Measurements from ENCODE around the gene ZNF575. TPM values are rescaled to one million over a fixed set of nuclear protein-coding genes. Genes with fewer than 3 reads are reported as not detected.

The ZNF575 gene, protein sequence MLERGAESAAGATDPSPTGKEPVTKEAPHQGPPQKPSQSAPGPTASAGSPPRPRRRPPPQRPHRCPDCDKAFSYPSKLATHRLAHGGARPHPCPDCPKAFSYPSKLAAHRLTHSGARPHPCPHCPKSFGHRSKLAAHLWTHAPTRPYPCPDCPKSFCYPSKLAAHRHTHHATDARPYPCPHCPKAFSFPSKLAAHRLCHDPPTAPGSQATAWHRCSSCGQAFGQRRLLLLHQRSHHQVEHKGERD
- 1.2 TPM for polyA plus RNA-seq (2012; ENCODE audit: insufficient read length, low read depth)

DNA sequence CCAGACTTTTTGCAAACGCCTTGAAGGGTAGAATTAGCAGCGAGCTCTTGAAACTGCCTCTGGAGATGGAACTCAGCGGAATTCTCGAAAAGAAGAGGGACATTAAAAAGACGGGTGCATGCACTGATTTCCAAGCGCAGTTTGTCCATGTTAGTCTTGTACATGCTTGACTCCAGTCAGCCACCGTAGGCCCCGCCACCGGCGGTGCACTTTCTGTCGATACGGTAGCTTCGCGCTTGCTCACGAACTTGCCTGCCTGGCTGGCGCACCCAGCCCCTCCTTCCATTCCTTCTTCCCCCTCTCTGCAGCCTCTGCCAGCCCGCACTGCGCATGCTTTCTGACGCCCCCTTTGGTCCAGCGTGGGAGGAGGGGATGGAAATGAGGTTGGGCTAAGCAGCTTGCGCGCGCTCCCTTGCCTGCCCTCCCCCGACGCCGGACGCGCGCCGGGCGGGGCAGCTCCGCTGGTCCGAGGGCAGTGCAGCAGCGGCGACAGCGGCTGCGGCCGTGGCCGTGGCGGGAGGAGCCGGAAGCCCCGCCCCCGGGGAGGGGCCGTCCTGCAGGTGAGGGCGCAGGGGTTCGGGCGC is at the start of gene ZNF575:
Gene ZNF575 (plus strand): TSS at position 227 of the 584 bp plus-strand sequence. CDS start 1,235 bp downstream, outside the sequence.
- TF ChIP-seq FOXP2 (optimal IDR thresholded peaks at IDR 0.05; ENCODE audit: borderline replicate concordance, extremely low read depth, extremely low read length, insufficient read depth) = peak; percentile 93
- no peak for TF ChIP-seq SIN3A (IDR thresholded peaks at IDR 0.05; ENCODE audit: borderline replicate concordance, insufficient read depth, low read length)
- peak; percentile 74; the same call in 1 of the 2 replicates for TF ChIP-seq TAF1 (IDR thresholded peaks at IDR 0.05; ENCODE audit: borderline replicate concordance, insufficient read depth, low read length)
- TF ChIP-seq POLR2AphosphoS5 (IDR thresholded peaks at IDR 0.05; ENCODE audit: low read depth, low read length) = peak; percentile 75

DNA sequence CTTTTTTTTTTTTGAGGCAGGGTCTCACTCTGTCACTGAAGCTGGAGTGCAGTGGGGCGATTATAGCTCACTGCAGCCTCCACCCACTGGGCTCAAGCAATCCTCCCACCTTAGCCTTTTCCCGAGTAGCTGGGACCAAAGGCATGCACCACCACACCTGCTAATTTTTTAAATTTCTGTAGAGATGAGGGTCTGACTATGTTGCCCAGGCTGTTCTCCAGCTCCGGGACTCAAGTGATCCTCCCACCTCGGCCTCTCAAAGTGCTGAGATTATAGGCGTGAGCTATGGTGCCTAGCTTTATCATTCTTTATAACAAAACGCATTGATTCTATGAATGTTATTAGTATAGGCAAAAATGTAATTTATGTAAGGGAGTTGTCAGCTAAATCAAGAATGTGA is 49.7 kb upstream of the ZNF575 start:
- TF ChIP-seq SIN3A (IDR thresholded peaks at IDR 0.05; ENCODE audit: borderline replicate concordance, insufficient read depth, low read length) (no peak), POLR2AphosphoS5 (IDR thresholded peaks at IDR 0.05; ENCODE audit: low read depth, low read length) (no peak), TAF1 (IDR thresholded peaks at IDR 0.05; ENCODE audit: borderline replicate concordance, insufficient read depth, low read length) (no peak), FOXP2 (optimal IDR thresholded peaks at IDR 0.05; ENCODE audit: borderline replicate concordance, extremely low read depth, extremely low read length, insufficient read depth) (no peak)
- TF ChIP-seq, protein P1, sequence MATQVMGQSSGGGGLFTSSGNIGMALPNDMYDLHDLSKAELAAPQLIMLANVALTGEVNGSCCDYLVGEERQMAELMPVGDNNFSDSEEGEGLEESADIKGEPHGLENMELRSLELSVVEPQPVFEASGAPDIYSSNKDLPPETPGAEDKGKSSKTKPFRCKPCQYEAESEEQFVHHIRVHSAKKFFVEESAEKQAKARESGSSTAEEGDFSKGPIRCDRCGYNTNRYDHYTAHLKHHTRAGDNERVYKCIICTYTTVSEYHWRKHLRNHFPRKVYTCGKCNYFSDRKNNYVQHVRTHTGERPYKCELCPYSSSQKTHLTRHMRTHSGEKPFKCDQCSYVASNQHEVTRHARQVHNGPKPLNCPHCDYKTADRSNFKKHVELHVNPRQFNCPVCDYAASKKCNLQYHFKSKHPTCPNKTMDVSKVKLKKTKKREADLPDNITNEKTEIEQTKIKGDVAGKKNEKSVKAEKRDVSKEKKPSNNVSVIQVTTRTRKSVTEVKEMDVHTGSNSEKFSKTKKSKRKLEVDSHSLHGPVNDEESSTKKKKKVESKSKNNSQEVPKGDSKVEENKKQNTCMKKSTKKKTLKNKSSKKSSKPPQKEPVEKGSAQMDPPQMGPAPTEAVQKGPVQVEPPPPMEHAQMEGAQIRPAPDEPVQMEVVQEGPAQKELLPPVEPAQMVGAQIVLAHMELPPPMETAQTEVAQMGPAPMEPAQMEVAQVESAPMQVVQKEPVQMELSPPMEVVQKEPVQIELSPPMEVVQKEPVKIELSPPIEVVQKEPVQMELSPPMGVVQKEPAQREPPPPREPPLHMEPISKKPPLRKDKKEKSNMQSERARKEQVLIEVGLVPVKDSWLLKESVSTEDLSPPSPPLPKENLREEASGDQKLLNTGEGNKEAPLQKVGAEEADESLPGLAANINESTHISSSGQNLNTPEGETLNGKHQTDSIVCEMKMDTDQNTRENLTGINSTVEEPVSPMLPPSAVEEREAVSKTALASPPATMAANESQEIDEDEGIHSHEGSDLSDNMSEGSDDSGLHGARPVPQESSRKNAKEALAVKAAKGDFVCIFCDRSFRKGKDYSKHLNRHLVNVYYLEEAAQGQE (IDR thresholded peaks at IDR 0.05; ENCODE audit: insufficient read depth in 1 of 2, low read depth in 2 of 2, low read length in 2 of 2) = no peak

DNA sequence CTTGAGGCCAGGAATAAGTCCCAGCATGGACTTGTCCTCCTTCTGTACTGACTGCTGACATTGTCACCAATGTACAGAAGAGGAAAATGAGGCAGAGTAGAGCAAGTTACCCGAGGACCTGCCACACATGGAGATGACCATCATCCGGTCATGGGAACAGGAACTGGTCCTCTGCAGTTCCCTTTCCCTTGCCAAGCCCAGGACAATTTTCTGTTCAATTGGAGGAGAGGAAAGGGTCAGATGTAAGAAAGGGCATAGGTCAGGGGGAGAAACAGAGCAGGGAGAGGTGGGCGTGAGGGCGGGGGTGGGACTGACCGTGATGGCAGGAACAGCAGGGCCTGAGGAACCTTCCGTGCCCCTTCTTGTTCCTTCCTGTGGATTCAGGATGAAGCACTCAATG is 47.0 kb upstream of the ZNF575 start:
- TF ChIP-seq POLR2AphosphoS5 (IDR thresholded peaks at IDR 0.05; ENCODE audit: low read depth, low read length) (no peak), SIN3A (IDR thresholded peaks at IDR 0.05; ENCODE audit: borderline replicate concordance, insufficient read depth, low read length) (no peak), TAF1 (IDR thresholded peaks at IDR 0.05; ENCODE audit: borderline replicate concordance, insufficient read depth, low read length) (no peak), FOXP2 (optimal IDR thresholded peaks at IDR 0.05; ENCODE audit: borderline replicate concordance, extremely low read depth, extremely low read length, insufficient read depth) (no peak)
- TF ChIP-seq, protein P1 (IDR thresholded peaks at IDR 0.05; ENCODE audit: insufficient read depth in 1 of 2, low read depth in 2 of 2, low read length in 2 of 2) = no peak

DNA sequence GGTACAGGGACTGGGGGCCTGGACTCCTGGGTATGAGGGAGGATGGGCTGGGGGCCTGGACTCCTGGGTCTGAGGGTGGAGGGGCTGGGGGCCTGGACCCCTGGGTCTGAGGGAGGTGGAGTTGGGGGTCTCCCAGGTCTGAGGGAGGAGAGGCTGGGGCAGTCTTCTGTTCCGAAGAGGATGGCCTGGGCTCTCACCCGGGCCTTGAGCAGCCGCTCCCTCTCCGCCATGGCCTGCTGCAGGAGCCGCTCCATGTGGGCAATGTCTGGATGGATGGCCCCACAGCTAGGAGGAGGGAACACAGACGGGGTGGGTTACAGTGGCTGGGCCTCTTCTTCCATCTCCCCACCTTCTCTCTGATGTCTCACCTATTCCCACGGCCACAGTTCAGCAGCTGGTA is 46.6 kb upstream of the ZNF575 start:
- TF ChIP-seq SIN3A (IDR thresholded peaks at IDR 0.05; ENCODE audit: borderline replicate concordance, insufficient read depth, low read length) (no peak), FOXP2 (optimal IDR thresholded peaks at IDR 0.05; ENCODE audit: borderline replicate concordance, extremely low read depth, extremely low read length, insufficient read depth) (no peak), TAF1 (IDR thresholded peaks at IDR 0.05; ENCODE audit: borderline replicate concordance, insufficient read depth, low read length) (no peak), POLR2AphosphoS5 (IDR thresholded peaks at IDR 0.05; ENCODE audit: low read depth, low read length) (no peak)
- TF ChIP-seq, protein P1 (IDR thresholded peaks at IDR 0.05; ENCODE audit: insufficient read depth in 1 of 2, low read depth in 2 of 2, low read length in 2 of 2) = no peak

DNA sequence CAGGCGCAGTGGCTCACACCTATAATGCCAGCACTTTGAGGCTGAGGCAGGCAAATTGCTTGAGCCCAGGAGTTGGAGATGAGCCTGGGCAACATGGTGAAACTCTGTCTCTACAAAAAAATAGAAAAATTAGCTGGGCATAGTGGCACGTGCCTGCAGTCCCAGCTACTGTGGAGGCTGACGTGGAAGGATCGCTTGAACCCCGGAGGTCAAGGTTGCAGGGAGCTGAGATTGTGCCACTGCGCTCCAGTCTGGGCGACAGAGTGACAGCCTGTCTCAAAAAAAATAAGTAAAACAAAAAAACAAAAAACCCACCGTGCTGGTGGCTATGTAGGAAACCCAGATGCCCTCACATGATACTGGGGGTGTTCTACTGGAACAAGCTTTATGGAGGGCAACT is 44.8 kb upstream of the ZNF575 start:
- TF ChIP-seq TAF1 (IDR thresholded peaks at IDR 0.05; ENCODE audit: borderline replicate concordance, insufficient read depth, low read length) = no peak

DNA sequence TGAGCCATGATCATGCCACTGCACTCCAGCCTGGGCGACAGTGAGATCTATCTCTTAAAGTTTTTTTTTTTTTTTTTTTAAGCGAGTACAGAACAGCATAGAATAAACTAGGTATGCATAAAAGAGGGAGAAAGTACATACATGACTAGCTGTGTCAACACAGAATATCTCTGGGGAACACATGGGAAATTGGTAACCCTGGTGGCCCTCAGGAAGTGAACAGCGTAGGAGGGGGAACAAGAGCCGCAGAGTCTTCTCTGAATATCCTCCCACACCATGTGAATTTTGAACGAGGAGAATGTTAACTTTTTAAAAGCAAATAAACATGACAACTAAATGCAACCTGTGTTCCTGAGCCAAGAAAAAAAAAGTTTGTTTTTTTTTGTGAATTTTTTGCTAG is 43.7 kb upstream of the ZNF575 start:
- TF ChIP-seq SIN3A (IDR thresholded peaks at IDR 0.05; ENCODE audit: borderline replicate concordance, insufficient read depth, low read length) (no peak), TAF1 (IDR thresholded peaks at IDR 0.05; ENCODE audit: borderline replicate concordance, insufficient read depth, low read length) (no peak), POLR2AphosphoS5 (IDR thresholded peaks at IDR 0.05; ENCODE audit: low read depth, low read length) (no peak), FOXP2 (optimal IDR thresholded peaks at IDR 0.05; ENCODE audit: borderline replicate concordance, extremely low read depth, extremely low read length, insufficient read depth) (no peak)
- TF ChIP-seq, protein P1 (IDR thresholded peaks at IDR 0.05; ENCODE audit: insufficient read depth in 1 of 2, low read depth in 2 of 2, low read length in 2 of 2) = no peak
